Fibroblast of skin of right biceps (primary cell): ENCODE measurements around the gene USP3.
"Not testable (repeated sequence)": the region's sequence is repeated elsewhere in the genome, so short reads cannot be mapped to it uniquely, and the experiment has no call there.

Source experiments
- DNase-seq: peaks from one replicate; pipeline ENCODE4 v3.0.0-alpha.2; 2013

USP3 gene

DNA sequence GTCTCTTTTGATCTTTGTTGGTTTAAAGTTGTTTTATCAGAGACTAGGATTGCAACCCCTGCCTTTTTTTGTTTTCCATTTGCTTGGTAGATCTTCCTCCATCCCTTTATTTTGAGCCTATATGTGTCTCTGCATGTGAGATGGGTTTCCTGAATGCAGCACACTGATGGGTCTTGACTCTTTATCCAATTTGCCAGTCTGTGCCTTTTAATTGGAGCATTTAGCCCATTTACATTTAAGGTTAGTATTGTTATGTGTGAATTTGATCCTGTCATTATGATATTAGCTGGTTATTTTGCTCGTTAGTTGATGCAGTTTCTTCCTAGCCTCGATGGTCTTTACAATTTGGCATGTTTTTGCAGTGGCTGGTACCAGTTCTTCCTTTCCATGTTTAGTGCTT lies 116.4 kb downstream of the USP3 start:
- DNase-seq = not testable (repeated sequence)

DNA sequence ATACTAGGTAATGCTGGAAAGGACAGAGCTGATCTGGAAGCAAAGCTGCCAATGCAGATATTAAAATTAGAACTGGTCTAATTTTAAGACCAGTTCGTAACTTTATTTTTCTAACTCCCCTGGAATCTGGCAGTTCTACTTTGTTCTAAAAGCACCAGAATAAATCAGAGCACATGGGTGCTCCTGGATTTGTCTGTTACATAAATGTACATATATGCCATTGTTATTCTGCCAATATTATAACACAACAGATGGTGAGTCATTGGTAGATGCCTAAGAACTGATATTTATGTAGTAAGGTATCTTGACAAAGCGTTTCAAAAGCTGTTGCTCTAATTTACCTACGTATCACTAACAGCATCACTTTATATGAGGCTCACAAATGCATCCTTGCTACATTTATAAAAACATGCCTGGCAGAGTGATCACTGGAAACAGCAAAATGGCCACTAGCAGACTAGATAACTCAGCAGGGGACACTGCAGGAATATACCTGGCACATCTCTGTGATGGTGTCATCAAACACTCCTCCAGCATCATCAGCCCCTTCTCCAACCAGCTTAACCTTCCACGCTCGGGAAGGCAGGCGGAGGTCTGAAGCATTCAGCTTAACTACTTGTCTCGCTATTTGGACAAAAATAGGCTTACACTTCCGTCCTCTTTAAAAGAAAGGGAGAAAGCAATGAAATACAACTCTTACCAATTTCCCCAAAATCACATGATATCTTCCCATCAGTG lies 119.0 kb downstream of the USP3 start:
- no peak for DNase-seq

DNA sequence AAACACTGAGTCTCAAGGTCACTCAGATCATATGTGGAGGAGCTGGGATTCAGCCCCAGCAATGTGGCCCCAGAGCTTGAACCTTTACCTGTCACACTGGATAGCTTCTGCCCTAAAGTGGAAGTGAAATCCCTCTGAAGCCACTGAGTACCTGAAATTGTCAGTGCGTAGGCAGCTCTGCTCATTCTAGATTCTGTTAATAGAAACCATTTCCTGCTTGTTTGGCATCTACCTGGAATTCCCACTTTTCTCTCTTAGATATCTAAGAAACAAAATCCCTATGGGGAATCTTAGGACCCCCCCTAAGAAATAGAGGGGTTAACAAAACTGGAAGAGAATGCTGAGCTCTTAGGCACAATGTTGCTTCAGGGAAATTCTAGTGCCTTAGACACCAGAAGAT lies 122.6 kb downstream of the USP3 start:
- no peak for DNase-seq

DNA sequence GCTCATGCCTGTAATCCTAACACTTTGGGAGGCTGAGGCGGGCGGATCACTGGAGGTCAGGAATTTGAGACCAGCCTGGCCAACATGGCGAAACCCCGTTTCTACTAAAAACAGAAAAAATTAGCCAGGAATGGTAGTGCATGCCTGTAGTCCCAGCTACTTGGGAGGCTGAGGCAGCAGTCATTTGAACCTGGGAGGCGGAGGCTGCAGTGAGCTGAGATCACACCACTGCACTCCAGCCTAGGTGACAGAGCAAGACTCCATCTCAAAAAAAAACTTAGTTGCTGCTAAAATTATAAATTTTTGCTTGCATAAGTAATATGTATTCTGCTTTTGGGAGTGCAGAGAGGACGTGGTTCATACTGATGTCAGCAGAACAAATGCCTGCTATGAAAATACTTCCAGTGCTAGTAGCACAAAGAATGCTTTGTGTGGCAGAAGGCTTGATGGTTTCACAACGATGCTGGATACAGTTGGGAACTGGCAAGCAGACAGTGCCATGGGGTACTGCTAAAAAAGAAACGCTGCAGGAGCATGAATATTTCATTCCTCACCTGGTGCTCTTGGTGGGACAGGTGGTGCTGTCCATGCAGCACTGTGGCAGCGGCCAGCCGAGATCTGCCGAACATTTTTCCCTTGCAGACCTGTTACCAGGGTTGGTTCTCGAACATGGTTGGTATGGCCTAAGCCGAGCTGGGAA lies 123.9 kb downstream of the USP3 start:
- DNase-seq = no peak

DNA sequence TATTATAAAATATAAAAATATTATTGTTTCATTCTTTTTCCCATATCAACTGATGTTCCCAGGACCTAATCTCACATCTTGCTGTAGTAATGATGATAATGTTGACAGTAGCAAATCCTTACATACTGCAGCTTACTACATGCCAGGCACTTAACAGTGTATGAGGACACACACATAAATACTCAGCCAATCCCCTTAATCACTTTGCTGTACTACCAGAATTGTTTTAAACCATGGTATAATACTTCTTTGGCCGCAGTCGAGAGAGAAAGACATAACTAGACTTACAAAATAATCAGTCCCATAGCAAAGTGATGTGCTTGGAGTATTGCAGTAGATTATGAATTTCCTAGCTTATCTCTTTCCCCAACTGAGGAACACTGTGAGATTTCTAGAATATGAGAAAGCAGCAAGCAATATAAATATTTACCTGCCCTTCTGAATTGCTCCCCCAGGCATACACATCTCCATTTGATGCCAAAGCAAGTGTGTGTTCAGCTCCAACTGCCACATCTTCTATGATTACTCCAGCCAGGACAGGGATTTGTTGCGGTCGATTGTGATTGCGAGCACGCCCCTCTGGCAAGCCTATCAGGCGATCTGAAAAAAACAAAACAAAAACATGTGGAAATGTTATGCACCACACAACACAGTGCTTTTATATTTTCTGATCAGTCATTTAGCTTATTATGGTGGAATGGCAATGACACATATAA lies 125.8 kb downstream of the USP3 start:
- no peak for DNase-seq

DNA sequence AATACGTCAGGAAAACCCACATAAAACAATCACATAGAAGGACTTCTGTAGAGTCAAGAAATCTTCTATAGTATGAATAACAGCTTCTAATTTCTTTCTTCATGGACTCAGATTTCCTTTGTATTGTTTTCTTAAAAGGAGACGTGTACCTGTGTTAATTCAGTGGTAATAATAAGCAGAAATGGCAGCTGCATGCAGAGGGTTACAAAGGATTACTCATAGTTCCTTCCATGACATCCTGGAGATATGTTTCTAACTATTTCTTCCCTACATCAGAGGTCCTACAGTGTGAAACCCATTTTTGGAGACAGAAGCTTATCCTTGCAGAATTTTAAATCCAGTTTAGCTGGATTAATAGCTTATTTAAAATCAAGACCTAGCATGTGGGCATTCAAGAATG lies 128.9 kb downstream of the USP3 start:
- DNase-seq = no peak

DNA sequence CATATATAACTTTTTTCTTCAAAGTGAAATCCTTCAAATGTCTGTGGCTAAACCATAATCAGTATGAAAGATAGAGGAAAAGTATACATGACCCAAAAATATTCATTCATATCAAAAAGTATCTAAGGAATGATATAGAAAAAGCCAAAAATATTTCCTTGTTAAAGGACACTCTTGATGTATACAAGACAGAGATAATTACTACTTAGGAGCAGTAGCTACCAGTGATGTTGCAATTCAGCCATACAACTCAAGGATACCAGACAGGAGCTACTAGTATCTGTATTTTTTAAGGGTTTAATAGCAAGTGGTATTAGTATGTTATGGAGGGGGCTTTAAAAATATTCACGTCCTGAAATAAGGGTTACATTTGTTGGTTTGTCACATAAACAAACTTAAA lies 129.8 kb downstream of the USP3 start:
- peak; percentile 38 for DNase-seq

DNA sequence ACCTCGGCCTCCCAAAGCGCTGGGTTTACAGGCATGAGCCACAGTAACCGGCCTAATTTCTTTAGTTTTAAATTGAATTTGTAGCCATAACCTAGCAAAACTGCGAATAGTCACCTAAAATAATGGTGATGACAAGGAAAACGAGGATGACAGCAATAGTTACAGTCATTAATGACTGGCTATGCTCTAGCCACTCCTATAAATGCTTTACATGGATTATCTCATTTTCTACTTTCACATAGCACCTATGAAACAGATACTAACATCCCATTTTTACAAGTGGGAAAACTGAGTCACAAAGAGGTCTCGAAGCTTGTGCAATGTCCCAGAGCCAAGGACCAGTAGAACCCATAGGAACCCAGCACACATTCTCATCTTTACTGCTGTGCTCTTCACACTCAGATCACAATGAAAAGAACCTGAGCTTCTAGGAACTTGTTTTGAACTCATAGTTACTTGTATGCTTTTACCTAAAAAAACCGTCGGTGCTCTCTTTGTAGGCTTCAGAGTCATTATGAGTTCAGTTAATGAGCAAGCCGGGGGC lies 132.2 kb downstream of the USP3 start:
- DNase-seq = no peak

DNA sequence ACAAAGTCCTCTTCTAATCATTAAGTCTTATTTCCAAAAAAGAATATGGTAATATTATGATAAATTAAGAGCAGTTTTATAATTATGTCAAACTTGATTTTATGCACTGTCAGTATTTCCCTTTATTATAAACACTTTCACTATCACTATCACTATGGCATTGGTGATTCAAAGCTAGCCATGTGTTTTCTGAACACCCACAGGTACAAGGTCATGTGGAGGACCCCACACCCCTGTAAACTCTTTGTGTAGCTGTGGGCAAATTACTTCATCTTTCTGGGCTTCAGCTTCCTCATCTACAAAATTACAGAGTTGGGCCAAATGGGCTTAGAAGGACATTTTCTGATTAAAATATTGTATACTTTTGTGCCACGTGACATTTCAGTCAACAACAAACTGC lies 134.4 kb downstream of the USP3 start:
- no peak for DNase-seq

DNA sequence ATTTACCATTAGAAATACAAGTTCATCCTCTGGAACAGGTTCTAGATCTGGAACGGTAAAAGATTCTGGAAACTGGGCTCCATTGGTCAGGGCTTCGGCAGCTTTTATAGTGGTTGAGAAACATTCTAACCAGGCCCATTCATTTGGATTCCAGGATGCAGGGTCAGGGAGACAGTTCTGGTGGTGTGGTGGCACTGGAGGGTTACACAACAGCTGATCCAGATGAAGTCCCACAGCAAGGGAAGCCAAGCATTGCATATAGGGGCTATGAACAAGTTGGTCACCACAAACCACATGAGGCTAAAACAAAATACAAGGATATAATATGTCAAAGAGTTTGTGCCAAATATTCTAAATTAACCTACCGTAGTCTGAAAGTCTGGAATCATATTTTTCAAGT lies 135.8 kb downstream of the USP3 start:
- no peak for DNase-seq
